ENCODE results near the gene PTCD1.
"Not testable (repeated sequence)": the region's sequence is repeated elsewhere in the genome, so short reads cannot be mapped to it uniquely, and the experiment has no call there.

Gene PTCD1

GRCh38 chr7:99387239-99387635 is 51.4 kb downstream of the PTCD1 start:
- FAIRE-seq, result not testable (repeated sequence)

DNA sequence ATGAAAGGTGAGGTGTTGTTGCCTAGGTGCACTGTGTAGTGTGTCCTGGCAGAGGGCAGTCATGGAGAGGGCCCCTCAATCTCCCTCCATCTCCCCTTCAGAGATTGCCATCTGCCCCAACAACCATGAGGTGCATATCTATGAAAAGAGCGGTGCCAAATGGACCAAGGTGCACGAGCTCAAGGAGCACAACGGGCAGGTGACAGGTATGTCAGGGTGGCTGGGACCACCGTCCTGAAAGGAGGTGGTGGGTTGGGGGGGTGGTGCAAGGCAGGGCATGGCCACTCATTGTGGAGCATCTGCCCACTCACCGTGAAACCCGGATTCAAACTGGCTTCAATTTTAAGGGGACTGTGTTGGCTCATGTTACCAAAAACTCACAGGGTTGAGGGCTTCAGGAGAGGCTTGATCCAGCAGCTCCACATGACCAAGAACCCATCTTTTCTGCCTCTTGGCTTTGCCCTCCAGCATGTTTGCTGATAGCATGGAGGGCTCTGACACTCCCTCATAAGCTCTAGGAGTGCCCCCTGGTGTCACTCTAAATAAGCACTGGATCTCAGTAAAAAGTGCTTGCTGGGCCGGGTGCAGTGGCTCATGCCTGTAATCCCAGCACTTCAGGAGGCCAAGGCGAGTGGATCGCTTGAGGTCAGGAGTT is 51.9 kb downstream of the PTCD1 start:
- FAIRE-seq, result no peak

DNA sequence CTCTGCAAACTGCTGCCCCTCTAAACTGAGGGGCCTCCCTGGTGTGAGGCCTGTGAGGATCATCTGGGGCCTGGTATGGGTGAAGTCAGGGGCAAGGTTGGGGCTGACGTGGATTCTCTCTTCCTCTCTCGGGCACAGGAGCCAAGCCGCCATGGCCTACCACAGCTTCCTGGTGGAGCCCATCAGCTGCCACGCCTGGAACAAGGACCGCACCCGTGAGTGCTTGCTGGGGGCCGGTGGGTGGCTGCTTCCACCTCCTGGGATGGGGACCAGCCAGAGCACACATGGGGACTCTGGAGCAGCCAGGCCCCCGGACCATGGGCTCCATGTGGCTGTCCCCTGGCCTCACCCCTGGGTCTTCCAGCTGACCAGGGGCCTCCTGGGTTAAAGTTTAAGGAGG is 53.0 kb downstream of the PTCD1 start:
- FAIRE-seq, result no peak

GRCh38 chr7:99384523-99384922 is 54.1 kb downstream of the PTCD1 start:
- FAIRE-seq, result no peak

DNA sequence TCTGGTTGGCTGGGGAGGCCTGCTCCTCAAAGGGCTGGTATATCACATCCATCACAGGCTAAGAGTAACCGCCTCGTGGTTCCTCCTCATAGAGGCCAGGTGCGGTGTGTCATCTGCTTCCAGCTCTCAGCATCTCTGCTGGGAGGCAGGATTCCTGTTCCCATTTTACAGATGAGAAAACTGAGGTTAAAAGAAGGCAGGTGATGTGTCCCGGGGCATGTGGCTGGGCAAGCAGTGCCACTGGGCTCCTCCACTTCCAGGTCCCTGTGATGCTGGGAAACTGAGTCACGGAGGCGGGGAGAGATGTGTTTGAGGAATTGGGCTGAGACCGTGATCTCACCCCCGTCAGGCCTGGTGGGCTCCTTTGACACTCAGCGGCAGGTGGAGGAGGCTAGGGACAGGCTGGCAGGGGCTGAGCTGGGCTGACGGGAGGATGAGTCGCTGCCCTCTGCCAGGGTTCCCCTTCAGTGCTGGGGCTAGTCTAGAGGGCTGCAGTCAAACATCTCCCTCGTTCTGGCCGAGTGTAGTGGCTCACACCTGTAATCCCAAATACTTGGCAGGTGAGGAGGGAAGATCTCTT is 54.7 kb downstream of the PTCD1 start:
- FAIRE-seq, result no peak

- FAIRE-seq, result no peak
These were observed 55.4 kb downstream of the PTCD1 start for GRCh38 chr7:99383203-99383602.

- no peak for FAIRE-seq
These were observed 56.9 kb downstream of the PTCD1 start for GRCh38 chr7:99381664-99382075.

GRCh38 chr7:99380823-99381663 is 57.6 kb downstream of the PTCD1 start:
- FAIRE-seq, result no peak

DNA sequence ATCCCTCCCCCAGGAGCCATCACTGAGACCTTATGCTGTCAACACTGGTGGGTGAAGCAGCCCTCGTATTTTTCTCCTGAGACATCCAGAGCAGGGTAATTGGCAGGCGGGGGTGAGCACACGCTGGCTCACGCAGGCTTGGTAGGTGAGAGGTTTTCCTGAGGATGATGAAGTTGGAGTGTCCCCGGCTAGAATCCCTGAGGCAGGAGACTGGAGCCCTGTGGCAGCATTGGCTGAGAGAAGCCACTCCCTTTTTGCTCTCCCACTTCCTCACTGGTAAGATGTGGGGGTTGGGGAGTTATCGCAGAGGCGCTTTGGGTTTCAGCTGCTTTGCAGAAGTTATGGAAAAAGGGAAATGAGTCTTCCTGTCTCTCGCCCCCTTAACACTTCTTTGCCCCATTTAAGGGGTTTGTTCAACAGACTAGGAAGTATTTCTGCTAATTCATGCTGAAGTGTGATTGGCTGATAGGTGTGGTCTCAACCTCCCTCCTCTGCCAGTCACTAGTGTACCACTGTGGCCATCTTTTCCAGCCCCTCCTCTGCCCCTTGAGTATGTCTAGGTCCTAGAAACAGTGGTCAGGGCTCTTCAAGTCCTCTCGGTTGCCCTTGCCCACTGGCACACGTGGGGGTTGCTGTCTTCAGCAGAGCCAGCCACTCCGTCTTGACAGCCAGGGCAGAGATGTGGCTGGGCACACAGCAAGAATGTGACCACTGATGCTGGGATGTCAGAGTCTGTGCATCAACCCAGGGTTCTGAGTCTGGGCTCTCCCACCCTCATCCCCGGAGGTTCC is 58.4 kb downstream of the PTCD1 start:
- no peak for FAIRE-seq

GRCh38 chr7:99379693-99380031 is 58.9 kb downstream of the PTCD1 start:
- not testable (repeated sequence) for FAIRE-seq

DNA sequence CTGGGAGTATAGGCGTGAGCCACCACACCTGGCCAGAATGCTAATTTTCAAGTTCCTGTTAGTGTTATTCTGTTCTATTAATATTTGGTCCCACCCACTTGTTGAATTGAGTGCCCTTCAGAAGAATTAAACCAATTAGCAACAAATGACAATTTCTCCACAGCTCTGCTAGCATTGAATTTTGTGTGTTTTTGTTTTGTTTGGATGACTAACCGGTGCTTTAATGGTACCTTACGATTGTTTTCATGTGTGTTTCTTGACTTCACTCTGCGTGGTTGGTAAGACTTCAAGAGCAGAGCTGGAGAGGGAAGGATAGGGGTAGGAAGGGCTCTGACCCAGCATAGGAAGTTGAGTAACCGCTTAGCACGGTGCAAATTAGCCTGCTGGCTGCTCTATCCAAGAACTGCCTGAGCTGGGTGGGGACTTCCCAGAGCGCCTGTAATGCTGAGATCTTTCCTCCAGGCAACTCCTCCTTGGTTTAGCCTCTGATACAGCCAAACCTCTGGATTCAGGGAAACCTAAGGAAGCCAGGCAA is 59.5 kb downstream of the PTCD1 start:
- FAIRE-seq, result no peak

DNA sequence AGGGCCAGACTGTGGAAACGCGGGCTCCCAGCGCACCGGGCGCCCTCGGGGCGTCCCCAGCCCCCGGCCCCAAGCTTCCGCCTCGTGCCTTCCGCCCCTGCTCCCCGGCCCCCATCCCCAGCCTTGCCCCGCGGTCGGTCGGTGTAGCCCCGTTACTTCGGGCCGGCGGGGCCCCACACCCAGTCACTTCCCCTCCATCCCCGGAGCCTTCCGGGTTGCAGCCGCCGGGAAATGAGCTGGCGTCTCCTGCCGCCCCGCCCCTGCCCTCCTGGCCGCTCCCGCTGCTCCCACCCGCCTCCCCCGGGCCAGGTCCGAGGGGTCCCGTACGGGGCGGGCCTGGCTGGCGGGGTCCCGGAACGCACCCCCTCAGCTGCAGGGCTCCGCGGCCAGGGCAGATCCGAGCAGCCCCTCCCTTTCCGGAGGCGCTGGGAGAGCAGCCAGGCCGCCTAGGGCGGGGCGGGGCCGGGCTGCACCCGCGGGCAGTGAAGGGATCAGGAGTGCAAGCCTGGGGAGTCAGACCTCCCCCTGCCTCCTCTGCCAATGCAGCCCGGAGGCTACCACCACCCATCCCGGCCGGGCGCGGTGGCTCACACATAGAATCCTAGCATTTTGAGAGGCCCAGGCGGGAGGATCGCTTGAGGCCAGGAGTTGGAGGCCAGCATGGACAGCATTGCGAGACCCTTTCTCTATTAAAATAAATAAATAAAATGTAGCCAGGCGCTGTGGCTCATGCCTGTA is 63.4 kb downstream of the PTCD1 start:
- FAIRE-seq, result no peak

DNA sequence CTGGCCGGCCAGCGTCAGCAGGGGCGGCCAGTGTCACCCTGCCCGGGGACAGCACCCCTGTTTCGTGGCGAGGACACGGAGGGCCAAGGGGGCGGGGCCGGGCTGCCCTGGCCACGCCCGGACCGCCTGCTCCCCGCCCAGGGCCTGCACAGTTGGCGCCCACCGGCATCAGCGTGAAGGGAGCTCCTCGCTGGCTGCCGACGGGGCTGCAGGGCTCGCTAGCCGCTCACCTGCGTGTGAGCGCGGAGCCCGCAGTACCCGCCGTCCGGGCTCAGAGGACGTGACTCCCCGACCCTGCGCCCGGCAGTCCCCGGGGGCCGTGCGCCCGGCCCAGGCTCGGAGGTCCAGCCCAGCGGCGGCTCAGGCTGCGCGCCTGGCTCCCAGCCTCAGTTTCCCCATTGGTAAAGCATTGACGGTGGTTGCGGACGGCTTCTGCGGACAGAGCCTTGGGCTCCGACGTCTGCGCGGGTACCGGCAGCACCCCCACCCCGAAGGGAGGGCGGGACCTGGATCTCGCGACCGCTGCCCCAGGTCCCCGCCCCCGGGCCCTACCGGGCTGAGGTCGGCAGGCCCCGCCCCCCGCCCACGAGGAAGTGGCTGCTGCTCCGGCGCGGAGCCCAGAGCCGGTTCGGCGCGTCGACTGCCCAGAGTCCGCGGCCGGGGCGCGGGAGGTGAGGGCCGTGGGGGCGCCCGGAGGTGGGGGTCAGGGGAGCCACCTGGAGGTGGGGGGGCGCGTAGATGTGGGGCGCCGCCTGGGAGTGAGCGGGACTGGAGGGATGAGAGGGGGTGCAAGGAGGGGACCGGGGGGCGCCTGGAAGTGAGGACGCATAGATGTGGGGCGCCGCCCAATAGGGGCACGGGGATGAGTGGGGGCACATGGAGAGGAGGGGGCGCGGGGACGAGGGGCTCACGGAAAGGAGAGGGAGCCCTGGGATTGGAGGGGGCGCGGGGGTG is 64.2 kb downstream of the PTCD1 start, which contains the start of gene ARPC1B:
Gene ARPC1B, plus strand, starts transcription at position 620 of the 954 bp plus-strand sequence. CDS start 10,985 bp downstream, outside the sequence.
- no peak for FAIRE-seq

GRCh38 chr7:99373091-99374066 is 65.2 kb downstream of the PTCD1 start:
- FAIRE-seq, result no peak

- no peak for FAIRE-seq
These were observed 66.1 kb downstream of the PTCD1 start for GRCh38 chr7:99372275-99373090.

DNA sequence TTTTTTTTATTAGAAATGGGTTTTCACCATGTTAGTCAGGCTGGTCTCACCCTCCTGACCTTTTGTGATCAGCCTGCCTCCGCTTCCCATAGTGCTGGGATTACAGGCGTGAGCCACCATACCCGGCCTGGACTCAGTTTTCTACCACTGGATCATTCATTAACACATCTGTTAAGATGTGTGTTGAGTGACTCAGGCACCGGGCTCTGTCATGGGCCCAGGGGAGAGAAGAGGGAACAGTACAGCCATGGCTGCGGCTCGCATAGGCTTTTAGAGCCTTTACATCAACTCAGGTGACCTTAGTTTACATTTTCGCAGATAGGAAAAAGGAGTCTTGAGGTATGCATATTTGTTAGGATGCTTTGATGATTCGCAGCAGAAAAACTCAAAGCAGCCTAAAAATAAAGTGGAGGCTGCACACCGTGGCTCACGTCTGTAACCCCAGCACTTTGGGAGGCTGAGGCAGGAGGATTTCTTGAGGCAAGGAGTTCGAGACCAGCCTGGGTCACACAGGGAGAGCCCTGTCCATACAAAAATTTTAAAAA is 67.2 kb downstream of the PTCD1 start:
- FAIRE-seq, result no peak

DNA sequence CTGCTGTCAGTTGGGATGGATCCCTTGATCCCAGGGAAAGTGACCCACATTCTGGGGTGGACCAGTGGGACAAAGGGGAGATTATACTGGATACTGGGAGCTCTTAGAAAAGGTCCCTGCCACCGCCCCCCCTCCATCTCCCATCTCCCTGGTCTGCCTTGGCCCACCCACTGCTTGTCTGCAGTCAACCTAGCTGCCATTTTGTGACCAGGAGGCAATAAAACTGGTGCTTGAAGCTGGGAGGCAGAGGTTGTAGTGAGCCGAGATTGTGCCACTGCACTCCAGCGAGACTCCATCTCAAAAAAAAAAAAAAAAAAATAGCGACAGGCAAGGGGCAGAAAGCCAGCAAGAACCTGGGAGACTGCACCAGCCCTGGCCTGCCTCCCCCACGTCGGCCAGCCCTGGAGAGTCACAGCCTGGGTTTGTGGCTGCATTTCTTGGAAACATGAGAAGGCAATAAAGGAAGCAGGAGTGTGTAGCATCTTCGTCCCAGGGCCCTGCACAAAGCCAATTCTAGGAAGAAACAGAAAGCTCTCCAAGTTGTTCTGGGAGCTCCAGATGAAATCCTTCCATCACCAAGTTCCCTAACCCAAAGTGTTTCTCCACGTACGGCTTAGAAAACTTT is 68.7 kb downstream of the PTCD1 start:
- FAIRE-seq, result no peak

Data from islet of Langerhans (tissue), 1 donor.